Naive thymus-derived CD4-positive, alpha-beta T cell (primary cell): Measurements from ENCODE around the gene DNAJC4. TPM values are rescaled to one million over a fixed set of nuclear protein-coding genes. Genes with fewer than 3 reads are reported as not detected.
A peak's percentile ranks its signal among the peaks of the same experiment; 100 is the strongest.

Source experiments
- ATAC-seq: fragments of 150-1000 bp; cut with Tn5 transposase; 2 replicates; pipeline ENCODE4 v1.10.0; 2021; ENCODE audit warnings: mild to moderate bottlenecking, moderate library complexity
- CTCF ChIA-PET: fragments of 350-600 bp; sonication (Branson Sonifier 250); formaldehyde crosslinking; loops from one replicate; lab custom pipeline; 2021; ENCODE audit warnings: antibody characterized with exemption; lab: Charles Lee
- POLR2A ChIA-PET: fragments of 350-600 bp; sonication (Branson Sonifier 250); formaldehyde crosslinking; loops from one replicate; lab custom pipeline; 2021; ENCODE audit warnings: antibody characterized with exemption, inconsistent platforms; lab: Charles Lee
- DNase-seq, 9 donors: peaks; one replicate each; pipeline versions ENCODE4 v3.0.0 to v3.0.0-alpha.2; 2020 to 2022; ENCODE audit warnings: mixed read lengths in 1 of 9
- H3K27ac ChIP-seq: one replicate; pipeline ENCODE4 v1.7.0; 2013; ENCODE audit warnings: mild to moderate bottlenecking, low read depth, low read length, moderate library complexity
- H3K27me3 ChIP-seq, 2 donors: one replicate each; pipeline ENCODE4 v1.7.0; 2013; ENCODE audit warnings: low read length in 2 of 2, mild to moderate bottlenecking in 2 of 2, moderate library complexity in 2 of 2; ENCODE audit not compliant: control insufficient read depth in 2 of 2, insufficient read depth in 2 of 2
- H3K36me3 ChIP-seq, 3 experiments: 1 replicate in 2 of 3; 2 replicates in 1 of 3; pipeline ENCODE4 v1.7.0; 2013; ENCODE audit warnings: low read length in 3 of 3, mild to moderate bottlenecking in 3 of 3, moderate library complexity in 1 of 3; ENCODE audit not compliant: insufficient read depth in 3 of 3, control insufficient read depth in 2 of 3
- H3K4me1 ChIP-seq, 2 donors: one replicate each; pipeline ENCODE4 v1.7.0; 2013; ENCODE audit warnings: low read length in 2 of 2, mild to moderate bottlenecking in 2 of 2, moderate library complexity in 1 of 2; ENCODE audit not compliant: control insufficient read depth in 2 of 2, insufficient read depth in 2 of 2
- H3K4me3 ChIP-seq: 2 replicates; pipeline ENCODE4 v1.7.0; 2013; ENCODE audit warnings: mild to moderate bottlenecking, low read length
- H3K9me3 ChIP-seq, 3 experiments: 1 replicate in 2 of 3; 2 replicates in 1 of 3; pipeline ENCODE4 v1.7.0; 2013; ENCODE audit warnings: low read length in 3 of 3; ENCODE audit not compliant: control insufficient read depth in 2 of 3
- H3K27ac Mint-ChIP-seq, 9 donors: one replicate each; pipeline ENCODE4 v1.8.0; 2020 to 2022; ENCODE audit warnings: mixed read lengths in 9 of 9, mild to moderate bottlenecking in 8 of 9, moderate library complexity in 5 of 9, inconsistent platforms in 2 of 9
- H3K27me3 Mint-ChIP-seq, 5 donors: one replicate each; pipeline ENCODE4 v1.8.0; 2021 to 2022; ENCODE audit warnings: mixed read lengths in 5 of 5, mild to moderate bottlenecking in 1 of 5
- H3K36me3 Mint-ChIP-seq, 5 donors: one replicate each; pipeline ENCODE4 v1.8.0; 2020 to 2022; ENCODE audit warnings: mixed read lengths in 5 of 5, mild to moderate bottlenecking in 3 of 5, inconsistent platforms in 1 of 5
- H3K4me1 Mint-ChIP-seq, 7 donors: one replicate each; pipeline ENCODE4 v1.8.0; 2020 to 2022; ENCODE audit warnings: mixed read lengths in 7 of 7, mild to moderate bottlenecking in 3 of 7, inconsistent platforms in 1 of 7
- H3K4me3 Mint-ChIP-seq, 10 donors: one replicate each; pipeline ENCODE4 v1.8.0; 2020 to 2022; ENCODE audit warnings: mild to moderate bottlenecking in 10 of 10, mixed read lengths in 10 of 10, moderate library complexity in 6 of 10, inconsistent platforms in 2 of 10
- H3K9me3 Mint-ChIP-seq, 11 donors: one replicate each; pipeline ENCODE4 v1.8.0; 2020 to 2022; ENCODE audit warnings: mixed read lengths in 11 of 11, mild to moderate bottlenecking in 4 of 11, inconsistent platforms in 1 of 11, moderate library complexity in 1 of 11
- intact Hi-C, 2 donors: fragments of 100-400 bp; cut with micrococcal nuclease; formaldehyde crosslinking; loops; one replicate each; pipeline ENCODE4 v1.15.1; 2023
- polyA plus RNA-seq, 2 donors: library from polyadenylated mRNA; unstranded; fragments of 300-500 nt; fragmentation: Illumina TruSeq; gene quantifications; one replicate each; pipeline ENCODE4 v1.2.3, GENCODE V29; 2021
- total RNA-seq, 6 experiments: library from RNA in 5 of 6; stranded (reverse) in 5 of 6; gene quantifications; 1 replicate in 5 of 6; 2 replicates in 1 of 6; pipeline ENCODE4 v1.2.3 and lab custom pipeline; 2021 to 2026

DNAJC4 gene
- total and polyA plus RNA-seq, 7 experiments from 2014 or later: 24.3 to 61.7 (median 39.9) TPM

GRCh38 chr11:64185693-64186491, 44.5 kb upstream of the DNAJC4 start, which contains the start of gene STIP1:
Gene STIP1 (plus strand): TSS chr11:64186171. CDS start chr11:64186262, 91 bp downstream.
- Histone ChIP-seq H3K27ac (peak within 1 kb of the TSS; percentile 82), H3K27me3 (no peaks in the 10 kb centered on the region), H3K9me3 (no peaks in the 10 kb centered on the region), H3K4me1 (peaks cover 11 to 28% of the 10 kb centered on the region in 2 donors), H3K36me3 (peaks cover 0 to 4% (median 0%) of the 10 kb centered on the region in 3 experiments), H3K4me3 (peak within 1 kb of the TSS; percentile 84)
- ChIA-PET CTCF (interaction anchor here (0.8 to 6.0 kb wide), 5 partner anchors 9 to 185 kb away, joined by 3 to 37 read pairs (median 4); partner anchors contain the start of genes FERMT3, PRDX5 and TRMT112), POLR2A (interaction anchor here (0.9 to 5.8 kb wide), 17 partner anchors 10 to 132 kb away, joined by 3 to 63 read pairs (median 6); partner anchors contain the start of genes FERMT3, MACROD1, PRDX5 and TRMT112)
- Mint-ChIP-seq H3K27ac (peak within 1 kb of the TSS in 7 of 9 donors; percentile 89 to 99 (median 92)), H3K27me3 (peaks cover 0 to 6% (median 0%) of the 10 kb centered on the region in 5 donors), H3K36me3 (peaks cover 0 to 6% (median 4%) of the 10 kb centered on the region in 5 donors), H3K9me3 (no peaks in the 10 kb centered on the region), H3K4me3 (peak within 1 kb of the TSS in 9 of 10 donors; percentile 88 to 99 (median 96)), H3K4me1 (peaks cover 19 to 58% (median 46%) of the 10 kb centered on the region in 7 donors)
- intact Hi-C loops: loop anchor here (1.0 to 2.0 kb wide), 14 partner anchors 18 to 593 kb away; partner anchors contain the start of genes ESRRA (in 2 of the 2), FKBP2 (in 2 of the 2), GPR137 (in 2 of the 2) and MACROD1 (in 2 of the 2)
- DNase-seq (peak; percentile 87 to 100 (median 99)), ATAC-seq (peak; percentile 92)

GRCh38 chr11:64186492-64187165, 43.7 kb upstream of the DNAJC4 start:
- CTCF ChIA-PET: interaction anchor here (0.9 to 6.0 kb wide), 4 partner anchors 8 to 118 kb away, joined by 3 to 37 read pairs (median 4); partner anchors contain the start of gene FERMT3
- H3K27ac ChIP-seq: no peak overlapping the region
- no peak overlapping the region for H3K4me3 ChIP-seq
- no peaks in the 10 kb centered on the region for H3K9me3 ChIP-seq
- peaks cover 0 to 4% (median 0%) of the 10 kb centered on the region in 3 experiments for H3K36me3 ChIP-seq
- H3K27me3 ChIP-seq: no peaks in the 10 kb centered on the region
- H3K27me3 Mint-ChIP-seq: peaks cover 0 to 6% (median 0%) of the 10 kb centered on the region in 5 donors
- POLR2A ChIA-PET: interaction anchor here (0.9 to 5.8 kb wide), 13 partner anchors 9 to 118 kb away, joined by 3 to 63 read pairs (median 5); partner anchors contain the start of genes FERMT3, MACROD1 and NUDT22
- H3K4me3 Mint-ChIP-seq: no peak overlapping the region
- H3K9me3 Mint-ChIP-seq: no peaks in the 10 kb centered on the region
- peaks cover 19 to 53% (median 41%) of the 10 kb centered on the region in 7 donors for H3K4me1 Mint-ChIP-seq
- DNase-seq: peak in 7 of 9 donors; percentile 17 to 53 (median 22)
- ATAC-seq: no peak
- intact Hi-C loops: loop anchor here (1.0 to 2.0 kb wide), 7 partner anchors 18 to 592 kb away; partner anchors contain the start of genes FERMT3 (in 1 of the 2), FKBP2 (in 1 of the 2), GPR137 (in 1 of the 2) and NUDT22 (in 1 of the 2)
- H3K36me3 Mint-ChIP-seq: peaks cover 0 to 6% (median 4%) of the 10 kb centered on the region in 5 donors
- H3K27ac Mint-ChIP-seq: peak overlapping the region in 1 of 9 donors; percentile 89
- H3K4me1 ChIP-seq: peaks cover 11 to 24% of the 10 kb centered on the region in 2 donors

GRCh38 chr11:64192434-64192833, 37.9 kb upstream of the DNAJC4 start:
- Histone ChIP-seq H3K36me3 (peaks cover 26 to 51% (median 32%) of the 10 kb centered on the region in 3 experiments), H3K9me3 (no peaks in the 10 kb centered on the region), H3K4me3 (no peak overlapping the region), H3K4me1 (peaks cover 6 to 17% of the 10 kb centered on the region in 2 donors), H3K27me3 (no peaks in the 10 kb centered on the region), H3K27ac (no peak overlapping the region)
- no peak for ATAC-seq
- Mint-ChIP-seq H3K4me1 (peaks cover 0 to 36% (median 28%) of the 10 kb centered on the region in 7 donors), H3K36me3 (peaks cover 5 to 34% (median 22%) of the 10 kb centered on the region in 5 donors), H3K9me3 (no peaks in the 10 kb centered on the region), H3K27me3 (no peaks in the 10 kb centered on the region), H3K27ac (peak overlapping the region in 3 of 9 donors; percentile 24 to 56 (median 47)), H3K4me3 (no peak overlapping the region)
- ChIA-PET POLR2A (interaction anchor here (0.6 kb wide), 1 partner anchor 96 kb away, joined by 3 read pairs; no protein-coding TSS in a partner anchor), CTCF (interaction anchor here (0.6 to 1.9 kb wide), 2 partner anchors 12 to 31 kb away, joined by 3 to 6 read pairs; no protein-coding TSS in a partner anchor)
- no peak for DNase-seq
- intact Hi-C loops: no loop called here

- CTCF ChIA-PET: no interaction called here
- Histone ChIP-seq H3K27ac (no peak overlapping the region), H3K4me3 (no peak overlapping the region), H3K4me1 (no peaks in the 10 kb centered on the region), H3K9me3 (no peaks in the 10 kb centered on the region), H3K27me3 (no peaks in the 10 kb centered on the region), H3K36me3 (peaks cover 28 to 90% (median 32%) of the 10 kb centered on the region in 3 experiments)
- H3K4me3 Mint-ChIP-seq: no peak overlapping the region
- intact Hi-C loops: no loop called here
- DNase-seq: no peak
- no peaks in the 10 kb centered on the region for H3K9me3 Mint-ChIP-seq
- H3K27me3 Mint-ChIP-seq: no peaks in the 10 kb centered on the region
- H3K36me3 Mint-ChIP-seq: peaks cover 5 to 48% (median 23%) of the 10 kb centered on the region in 5 donors
- peak overlapping the region in 6 of 9 donors; percentile 8 to 59 (median 23) for H3K27ac Mint-ChIP-seq
- H3K4me1 Mint-ChIP-seq: peaks cover 0 to 26% (median 12%) of the 10 kb centered on the region in 7 donors
- ATAC-seq: no peak
- POLR2A ChIA-PET: interaction anchor here (0.6 to 1.2 kb wide), 2 partner anchors 10 to 27 kb away, joined by 4 to 5 read pairs; partner anchors contain the start of gene FERMT3
Observed at GRCh38 chr11:64196626-64197025, 33.7 kb upstream of the DNAJC4 start.

GRCh38 chr11:64198511-64198910, 31.8 kb upstream of the DNAJC4 start:
- Mint-ChIP-seq H3K27me3 (no peaks in the 10 kb centered on the region), H3K9me3 (no peaks in the 10 kb centered on the region), H3K27ac (peak overlapping the region in 1 of 9 donors; percentile 14), H3K36me3 (peaks cover 5 to 59% (median 31%) of the 10 kb centered on the region in 5 donors), H3K4me1 (peaks cover 0 to 26% (median 3%) of the 10 kb centered on the region in 7 donors), H3K4me3 (no peak overlapping the region)
- Histone ChIP-seq H3K27me3 (no peaks in the 10 kb centered on the region), H3K27ac (no peak overlapping the region), H3K4me3 (no peak overlapping the region), H3K9me3 (no peaks in the 10 kb centered on the region), H3K36me3 (peaks cover 28 to 95% (median 31%) of the 10 kb centered on the region in 3 experiments), H3K4me1 (no peaks in the 10 kb centered on the region)
- POLR2A ChIA-PET: interaction anchor here (1.1 kb wide), 1 partner anchor 105 kb away, joined by 3 read pairs; no protein-coding TSS in a partner anchor
- CTCF ChIA-PET: no interaction called here
- ATAC-seq (no peak), DNase-seq (no peak)
- intact Hi-C loops: no loop called here
